ENCODE results near the gene TTC39C. TPM values are rescaled to one million over a fixed set of nuclear protein-coding genes. Genes with fewer than 3 reads are reported as not detected.

Gene TTC39C
- total and polyA plus RNA-seq, 2 donors (not counting 1 experiment from before 2014, with no cell fraction given) = 15.8 to 32.0 TPM

GRCh38 chr18:24136967-24137373 is 122.4 kb downstream of the TTC39C start:
- H3K79me2 ChIP-seq (ENCODE audit: control insufficient read depth, insufficient read depth, low read length) = no peaks in the 10 kb centered on the region
- H2AFZ ChIP-seq (ENCODE audit: low read length) = no peak overlapping the region
- no peaks in the 10 kb centered on the region for H3K27me3 ChIP-seq (ENCODE audit: control insufficient read depth, insufficient read depth, low read length)
- TF ChIP-seq, protein P1, sequence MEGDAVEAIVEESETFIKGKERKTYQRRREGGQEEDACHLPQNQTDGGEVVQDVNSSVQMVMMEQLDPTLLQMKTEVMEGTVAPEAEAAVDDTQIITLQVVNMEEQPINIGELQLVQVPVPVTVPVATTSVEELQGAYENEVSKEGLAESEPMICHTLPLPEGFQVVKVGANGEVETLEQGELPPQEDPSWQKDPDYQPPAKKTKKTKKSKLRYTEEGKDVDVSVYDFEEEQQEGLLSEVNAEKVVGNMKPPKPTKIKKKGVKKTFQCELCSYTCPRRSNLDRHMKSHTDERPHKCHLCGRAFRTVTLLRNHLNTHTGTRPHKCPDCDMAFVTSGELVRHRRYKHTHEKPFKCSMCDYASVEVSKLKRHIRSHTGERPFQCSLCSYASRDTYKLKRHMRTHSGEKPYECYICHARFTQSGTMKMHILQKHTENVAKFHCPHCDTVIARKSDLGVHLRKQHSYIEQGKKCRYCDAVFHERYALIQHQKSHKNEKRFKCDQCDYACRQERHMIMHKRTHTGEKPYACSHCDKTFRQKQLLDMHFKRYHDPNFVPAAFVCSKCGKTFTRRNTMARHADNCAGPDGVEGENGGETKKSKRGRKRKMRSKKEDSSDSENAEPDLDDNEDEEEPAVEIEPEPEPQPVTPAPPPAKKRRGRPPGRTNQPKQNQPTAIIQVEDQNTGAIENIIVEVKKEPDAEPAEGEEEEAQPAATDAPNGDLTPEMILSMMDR (conservative IDR thresholded peaks at IDR 0.05 in 1 of 2, IDR thresholded peaks at IDR 0.05 in 1 of 2; ENCODE audit: low read depth in 1 of 2, low read length in 2 of 2) = no peak
- TF ChIP-seq EZH2 (IDR thresholded peaks at IDR 0.05; ENCODE audit: low read length, missing control alignments) = no peak
- H3K36me3 ChIP-seq (ENCODE audit: control insufficient read depth, insufficient read depth, low read length) = no peaks in the 10 kb centered on the region
- no peak overlapping the region for H3K9ac ChIP-seq (ENCODE audit: insufficient read depth, low read length)
- no peaks in the 10 kb centered on the region for H3K9me3 ChIP-seq (ENCODE audit: control insufficient read depth, insufficient read depth, low read depth, low read length)
- H3K4me1 ChIP-seq (ENCODE audit: control insufficient read depth, extremely low read depth, insufficient read depth, low read length) = no peaks in the 10 kb centered on the region
- no peak overlapping the region for H3K4me2 ChIP-seq (ENCODE audit: extremely low read depth, insufficient read depth, low read length)
- H3K27ac ChIP-seq (ENCODE audit: insufficient read depth, low read length) = no peak overlapping the region
- no peaks in the 10 kb centered on the region for H4K20me1 ChIP-seq (ENCODE audit: control insufficient read depth, extremely low read depth, insufficient read depth, low read length)
- no peak overlapping the region for H3K4me3 ChIP-seq (replicated peaks in 1 of 4; ENCODE audit: control extremely low read depth in 1 of 4, insufficient read depth in 1 of 4, low read depth in 3 of 4, low read length in 4 of 4)
- DNase-seq (ENCODE audit: low read depth in 2 of 2) = peak; percentile 44 to 62

DNA sequence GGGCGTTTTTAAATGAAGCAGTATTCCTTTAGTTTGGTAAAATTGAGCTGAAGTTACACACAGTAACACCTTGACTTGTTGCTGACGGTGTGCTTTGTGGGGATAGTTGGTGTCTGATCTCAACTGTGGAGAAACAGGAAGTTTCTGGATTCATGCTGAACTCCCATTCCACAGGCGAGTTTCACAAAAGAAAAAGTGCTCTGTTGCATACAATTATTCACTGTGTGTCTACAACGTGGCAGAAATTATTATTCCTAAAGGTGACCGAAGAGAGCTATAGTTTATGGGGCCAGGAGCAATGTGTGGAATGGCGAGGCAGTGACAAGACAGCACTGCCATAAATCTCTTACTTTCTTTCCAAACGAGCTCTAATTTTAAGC is 123.8 kb downstream of the TTC39C start:
- Histone ChIP-seq H3K9me3 (ENCODE audit: control insufficient read depth, insufficient read depth, low read depth, low read length) (no peaks in the 10 kb centered on the region), H3K27ac (ENCODE audit: insufficient read depth, low read length) (peak overlapping the region; percentile 49), H3K4me3 (replicated peaks in 1 of 4; ENCODE audit: control extremely low read depth in 1 of 4, insufficient read depth in 1 of 4, low read depth in 3 of 4, low read length in 4 of 4) (peak overlapping the region; percentile 54 to 76 (median 68)), H2AFZ (ENCODE audit: low read length) (peak overlapping the region; percentile 70), H3K4me2 (ENCODE audit: extremely low read depth, insufficient read depth, low read length) (peak overlapping the region; percentile 79), H3K4me1 (ENCODE audit: control insufficient read depth, extremely low read depth, insufficient read depth, low read length) (no peaks in the 10 kb centered on the region), H4K20me1 (ENCODE audit: control insufficient read depth, extremely low read depth, insufficient read depth, low read length) (no peaks in the 10 kb centered on the region), H3K79me2 (ENCODE audit: control insufficient read depth, insufficient read depth, low read length) (no peaks in the 10 kb centered on the region), H3K9ac (ENCODE audit: insufficient read depth, low read length) (no peak overlapping the region), H3K36me3 (ENCODE audit: control insufficient read depth, insufficient read depth, low read length) (no peaks in the 10 kb centered on the region), H3K27me3 (ENCODE audit: control insufficient read depth, insufficient read depth, low read length) (no peaks in the 10 kb centered on the region)
- DNase-seq (ENCODE audit: low read depth in 2 of 2) = no peak
- TF ChIP-seq EZH2 (IDR thresholded peaks at IDR 0.05; ENCODE audit: low read length, missing control alignments) = no peak
- TF ChIP-seq, protein P1 (conservative IDR thresholded peaks at IDR 0.05 in 1 of 2, IDR thresholded peaks at IDR 0.05 in 1 of 2; ENCODE audit: low read depth in 1 of 2, low read length in 2 of 2) = no peak

DNA sequence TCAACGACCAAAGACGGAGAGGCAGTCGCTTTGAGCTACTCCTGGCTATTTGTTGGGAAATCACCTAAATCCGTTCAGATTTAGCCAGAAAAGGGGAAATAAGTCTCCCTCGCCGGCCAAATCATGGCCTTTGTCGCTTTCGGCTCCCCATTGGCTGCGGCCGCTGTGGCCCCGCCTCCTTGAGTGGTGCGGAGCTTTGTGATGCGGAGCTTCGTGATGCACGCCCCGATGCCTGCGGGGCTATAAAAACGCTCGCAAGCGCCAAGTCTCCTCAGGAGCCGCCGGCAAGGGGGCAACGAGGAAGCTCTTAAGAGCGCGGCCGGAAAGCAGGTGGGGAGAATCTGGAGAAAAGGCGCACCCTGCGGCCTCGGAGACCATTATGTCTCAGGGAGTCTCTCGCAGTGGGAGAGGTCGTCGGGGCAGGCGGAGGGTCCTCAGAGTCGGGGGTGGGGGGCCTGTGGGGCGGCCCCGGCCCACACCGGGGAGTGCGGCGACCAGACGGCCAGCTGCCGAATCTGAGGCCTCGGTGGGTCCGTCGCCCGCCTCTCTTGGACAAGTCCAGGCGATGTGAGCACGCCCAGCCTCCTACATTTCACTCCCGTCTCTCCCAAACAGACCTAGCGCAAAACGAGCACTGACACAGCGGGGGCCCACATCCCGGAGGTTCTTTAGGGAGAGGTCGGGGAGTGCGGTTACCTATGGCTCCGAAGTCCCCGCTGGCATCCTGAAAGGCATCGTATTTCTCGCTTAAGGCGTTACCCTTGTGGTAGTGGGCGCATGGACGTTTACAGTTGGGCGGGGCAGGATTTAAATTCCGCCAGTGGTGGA is 124.4 kb downstream of the TTC39C start, which contains the start of gene CABYR:
Gene CABYR, plus strand, starts transcription at position 274 of the 828 bp plus-strand sequence. CDS start 4,053 bp downstream, outside the sequence.
- peak; percentile 85 to 91 for DNase-seq (ENCODE audit: low read depth in 2 of 2)
- Histone ChIP-seq H2AFZ (ENCODE audit: low read length) (peak within 1 kb of the TSS; percentile 70), H4K20me1 (ENCODE audit: control insufficient read depth, extremely low read depth, insufficient read depth, low read length) (no peaks in the 10 kb centered on the region), H3K4me2 (ENCODE audit: extremely low read depth, insufficient read depth, low read length) (peak within 1 kb of the TSS; percentile 89), H3K4me1 (ENCODE audit: control insufficient read depth, extremely low read depth, insufficient read depth, low read length) (no peaks in the 10 kb centered on the region), H3K27ac (ENCODE audit: insufficient read depth, low read length) (peak within 1 kb of the TSS; percentile 49), H3K36me3 (ENCODE audit: control insufficient read depth, insufficient read depth, low read length) (no peaks in the 10 kb centered on the region), H3K9ac (ENCODE audit: insufficient read depth, low read length) (peak within 1 kb of the TSS; percentile 49), H3K9me3 (ENCODE audit: control insufficient read depth, insufficient read depth, low read depth, low read length) (no peaks in the 10 kb centered on the region), H3K4me3 (replicated peaks in 1 of 4; ENCODE audit: control extremely low read depth in 1 of 4, insufficient read depth in 1 of 4, low read depth in 3 of 4, low read length in 4 of 4) (peak within 1 kb of the TSS; percentile 54 to 76 (median 68)), H3K79me2 (ENCODE audit: control insufficient read depth, insufficient read depth, low read length) (no peaks in the 10 kb centered on the region), H3K27me3 (ENCODE audit: control insufficient read depth, insufficient read depth, low read length) (no peaks in the 10 kb centered on the region)
- TF ChIP-seq, protein P1 (conservative IDR thresholded peaks at IDR 0.05 in 1 of 2, IDR thresholded peaks at IDR 0.05 in 1 of 2; ENCODE audit: low read depth in 1 of 2, low read length in 2 of 2) = no peak
- TF ChIP-seq EZH2 (IDR thresholded peaks at IDR 0.05; ENCODE audit: low read length, missing control alignments) = no peak
